D721Med (cell line): ENCODE measurements around the gene MXRA8.

ENCODE experiments used
- DNase-seq: peaks from one replicate; pipeline ENCODE4 v3.0.0; 2011; ENCODE audit warnings: low spot score; ENCODE audit not compliant: insufficient read length
- FAIRE-seq: peaks from 2 replicates; lab custom pipeline; 2011; peaks lifted over from hg19 to GRCh38; lab: Jason Lieb, UNC
- CTCF ChIP-seq: IDR thresholded peaks from 2 replicates; pipeline ENCODE4 v1.5.1; 2012; ENCODE audit warnings: mild to moderate bottlenecking, control low read depth; ENCODE audit not compliant: insufficient read depth; ENCODE audit errors: missing control alignments

MXRA8 gene

GRCh38 chr1:1376551-1377226, 18.3 kb upstream of the MXRA8 start:
- FAIRE-seq = no peak
- no peak for DNase-seq
- TF ChIP-seq CTCF = no peak

GRCh38 chr1:1374929-1375662, 16.7 kb upstream of the MXRA8 start, which contains the start of gene AURKAIP1:
Gene AURKAIP1 (minus strand): TSS chr1:1375207. CDS start chr1:1374756, 451 bp downstream.
- FAIRE-seq = no peak
- peak; percentile 81 for DNase-seq
- TF ChIP-seq CTCF = no peak

GRCh38 chr1:1374589-1374928, 16.2 kb upstream of the MXRA8 start:
- no peak for TF ChIP-seq CTCF
- FAIRE-seq (no peak), DNase-seq (no peak)

GRCh38 chr1:1373815-1374588, 15.6 kb upstream of the MXRA8 start:
- no peak for TF ChIP-seq CTCF
- DNase-seq (no peak), FAIRE-seq (no peak)

- FAIRE-seq = no peak
- TF ChIP-seq CTCF = no peak
Measured at GRCh38 chr1:1373051-1373814, 14.9 kb upstream of the MXRA8 start.

GRCh38 chr1:1371746-1372711, 13.7 kb upstream of the MXRA8 start:
- FAIRE-seq = no peak
- no peak for DNase-seq
- peak; percentile 63 for TF ChIP-seq CTCF

More at GRCh38 chr1:1373051-1373814, 14.9 kb upstream of the MXRA8 start:
- DNase-seq = no peak
